Measurements from ENCODE around the gene LIX1L.

Gene LIX1L

DNA sequence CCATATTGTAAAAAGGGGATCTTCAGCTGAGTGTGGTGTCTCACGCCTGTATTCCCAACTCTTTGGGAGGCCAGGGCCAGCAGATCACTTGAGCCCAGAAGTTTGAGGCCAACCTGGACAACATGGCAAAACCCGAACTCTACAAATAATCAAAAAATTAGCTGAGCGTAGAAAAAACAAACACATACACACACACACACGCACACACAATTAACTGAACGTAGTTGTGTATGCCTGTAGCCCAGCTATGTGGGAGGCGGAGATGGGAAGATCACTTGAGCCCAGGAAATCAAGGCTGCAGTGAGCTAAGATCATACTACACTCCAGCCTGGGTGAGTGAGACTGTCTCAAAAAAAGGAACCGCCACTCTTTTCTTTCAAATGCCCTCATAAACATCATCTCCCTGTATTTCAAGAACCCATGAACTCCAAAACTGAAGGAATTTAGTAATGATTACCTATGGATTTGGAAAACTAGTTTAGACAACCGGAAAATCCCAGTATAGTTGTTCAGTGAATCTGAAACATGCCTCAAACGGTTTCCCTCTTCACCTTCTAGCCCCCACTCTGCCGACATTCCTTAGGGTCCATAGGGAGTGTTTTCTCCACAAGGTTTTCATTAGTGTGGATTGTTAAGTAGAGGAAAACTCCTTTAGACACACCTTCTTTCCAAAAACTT is 34.1 kb upstream of the LIX1L start:
- no peak overlapping the region for H3K4me3 ChIP-seq (ENCODE audit: control insufficient read depth, low read depth, low read length)
- TF ChIP-seq, protein P1, sequence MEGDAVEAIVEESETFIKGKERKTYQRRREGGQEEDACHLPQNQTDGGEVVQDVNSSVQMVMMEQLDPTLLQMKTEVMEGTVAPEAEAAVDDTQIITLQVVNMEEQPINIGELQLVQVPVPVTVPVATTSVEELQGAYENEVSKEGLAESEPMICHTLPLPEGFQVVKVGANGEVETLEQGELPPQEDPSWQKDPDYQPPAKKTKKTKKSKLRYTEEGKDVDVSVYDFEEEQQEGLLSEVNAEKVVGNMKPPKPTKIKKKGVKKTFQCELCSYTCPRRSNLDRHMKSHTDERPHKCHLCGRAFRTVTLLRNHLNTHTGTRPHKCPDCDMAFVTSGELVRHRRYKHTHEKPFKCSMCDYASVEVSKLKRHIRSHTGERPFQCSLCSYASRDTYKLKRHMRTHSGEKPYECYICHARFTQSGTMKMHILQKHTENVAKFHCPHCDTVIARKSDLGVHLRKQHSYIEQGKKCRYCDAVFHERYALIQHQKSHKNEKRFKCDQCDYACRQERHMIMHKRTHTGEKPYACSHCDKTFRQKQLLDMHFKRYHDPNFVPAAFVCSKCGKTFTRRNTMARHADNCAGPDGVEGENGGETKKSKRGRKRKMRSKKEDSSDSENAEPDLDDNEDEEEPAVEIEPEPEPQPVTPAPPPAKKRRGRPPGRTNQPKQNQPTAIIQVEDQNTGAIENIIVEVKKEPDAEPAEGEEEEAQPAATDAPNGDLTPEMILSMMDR (conservative IDR thresholded peaks at IDR 0.05; ENCODE audit: control insufficient read depth, insufficient read depth, low read depth, low read length), result no peak
- no peak for DNase-seq (ENCODE audit: low read depth)

- no peak for DNase-seq (ENCODE audit: low read depth)
- H3K4me3 ChIP-seq (ENCODE audit: control insufficient read depth, low read depth, low read length), result no peak overlapping the region
- TF ChIP-seq, protein P1 (conservative IDR thresholded peaks at IDR 0.05; ENCODE audit: control insufficient read depth, insufficient read depth, low read depth, low read length), result no peak
Measured at GRCh38 chr1:145990249-145990855, 32.5 kb upstream of the LIX1L start.

- DNase-seq (ENCODE audit: low read depth), result no peak
- H3K4me3 ChIP-seq (ENCODE audit: control insufficient read depth, low read depth, low read length), result no peak overlapping the region
- TF ChIP-seq, protein P1 (conservative IDR thresholded peaks at IDR 0.05; ENCODE audit: control insufficient read depth, insufficient read depth, low read depth, low read length), result no peak
Measured at GRCh38 chr1:145988773-145989172, 31.0 kb upstream of the LIX1L start.

GRCh38 chr1:145987926-145988325 is 30.1 kb upstream of the LIX1L start:
- no peak for DNase-seq (ENCODE audit: low read depth)
- TF ChIP-seq, protein P1 (conservative IDR thresholded peaks at IDR 0.05; ENCODE audit: control insufficient read depth, insufficient read depth, low read depth, low read length), result no peak
- H3K4me3 ChIP-seq (ENCODE audit: control insufficient read depth, low read depth, low read length), result no peak overlapping the region

DNA sequence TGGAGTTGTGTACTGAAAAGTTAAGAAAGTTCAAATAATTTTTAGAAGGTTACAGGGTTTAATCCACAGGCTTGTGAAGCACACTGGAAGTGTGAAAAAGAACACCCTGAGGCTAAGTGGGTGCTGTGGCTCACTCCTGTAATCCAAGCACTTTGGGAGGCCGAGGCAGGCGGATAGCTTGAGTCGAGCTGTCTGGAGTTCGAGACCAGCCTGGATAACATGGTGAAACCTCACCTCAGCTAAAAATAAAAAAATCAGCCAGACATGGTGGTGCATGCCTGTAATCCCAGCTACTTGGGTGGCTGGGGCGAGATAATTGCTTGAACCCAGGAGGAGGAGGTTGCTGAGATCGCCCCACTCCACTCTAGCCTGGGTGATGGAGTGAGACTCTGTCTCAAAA is 28.7 kb upstream of the LIX1L start:
- no peak for DNase-seq (ENCODE audit: low read depth)
- TF ChIP-seq, protein P1 (conservative IDR thresholded peaks at IDR 0.05; ENCODE audit: control insufficient read depth, insufficient read depth, low read depth, low read length), result no peak
- no peak overlapping the region for H3K4me3 ChIP-seq (ENCODE audit: control insufficient read depth, low read depth, low read length)

- peak; percentile 71 for DNase-seq (ENCODE audit: low read depth)
- TF ChIP-seq, protein P1 (conservative IDR thresholded peaks at IDR 0.05; ENCODE audit: control insufficient read depth, insufficient read depth, low read depth, low read length), result no peak
- H3K4me3 ChIP-seq (ENCODE audit: control insufficient read depth, low read depth, low read length), result no peak overlapping the region
Measured at GRCh38 chr1:145985502-145986439, 28.0 kb upstream of the LIX1L start.

Data from fibroblast of mammary gland (primary cell).